ENCODE measurements around the gene TBC1D22A.

DNA sequence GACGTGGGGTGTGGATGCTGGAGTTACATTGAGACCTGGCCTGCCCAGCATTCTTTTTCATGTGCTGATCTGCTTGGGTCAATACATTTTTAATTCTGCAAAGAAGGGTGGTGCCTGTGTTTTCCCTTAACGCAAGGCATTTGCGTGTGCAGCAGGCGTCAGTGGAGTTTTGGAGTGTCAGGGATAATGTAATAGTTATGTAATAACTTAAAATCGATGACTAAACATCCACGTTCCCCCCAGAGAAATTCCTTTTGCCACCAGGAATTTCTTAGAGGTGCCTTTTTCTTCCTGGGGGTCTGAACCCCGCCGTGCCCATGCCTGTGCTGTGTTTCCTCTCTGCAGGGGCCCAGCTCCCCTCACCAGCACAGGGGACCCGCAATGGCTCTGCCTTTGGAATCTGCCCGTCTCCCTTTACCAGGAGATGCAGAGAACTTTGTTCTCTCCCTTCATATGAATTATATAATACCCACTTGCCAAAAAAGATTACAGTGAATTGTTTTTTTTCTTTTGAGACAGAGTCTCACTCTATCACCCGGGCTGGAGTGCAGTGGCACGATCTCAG lies 62.6 kb downstream of the TBC1D22A start:
- TF ChIP-seq, protein P1, sequence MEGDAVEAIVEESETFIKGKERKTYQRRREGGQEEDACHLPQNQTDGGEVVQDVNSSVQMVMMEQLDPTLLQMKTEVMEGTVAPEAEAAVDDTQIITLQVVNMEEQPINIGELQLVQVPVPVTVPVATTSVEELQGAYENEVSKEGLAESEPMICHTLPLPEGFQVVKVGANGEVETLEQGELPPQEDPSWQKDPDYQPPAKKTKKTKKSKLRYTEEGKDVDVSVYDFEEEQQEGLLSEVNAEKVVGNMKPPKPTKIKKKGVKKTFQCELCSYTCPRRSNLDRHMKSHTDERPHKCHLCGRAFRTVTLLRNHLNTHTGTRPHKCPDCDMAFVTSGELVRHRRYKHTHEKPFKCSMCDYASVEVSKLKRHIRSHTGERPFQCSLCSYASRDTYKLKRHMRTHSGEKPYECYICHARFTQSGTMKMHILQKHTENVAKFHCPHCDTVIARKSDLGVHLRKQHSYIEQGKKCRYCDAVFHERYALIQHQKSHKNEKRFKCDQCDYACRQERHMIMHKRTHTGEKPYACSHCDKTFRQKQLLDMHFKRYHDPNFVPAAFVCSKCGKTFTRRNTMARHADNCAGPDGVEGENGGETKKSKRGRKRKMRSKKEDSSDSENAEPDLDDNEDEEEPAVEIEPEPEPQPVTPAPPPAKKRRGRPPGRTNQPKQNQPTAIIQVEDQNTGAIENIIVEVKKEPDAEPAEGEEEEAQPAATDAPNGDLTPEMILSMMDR (IDR thresholded peaks at IDR 0.05): no peak
- TF ChIP-seq POLR2A (IDR thresholded peaks at IDR 0.05): no peak
